Stimulated activated CD4-positive, alpha-beta T cell treated with anti-CD3 and anti-CD28 coated beads, TNF-alpha, amount 100 ng/mL, for 1 hour (primary cell): ENCODE measurements around the gene SH3TC2.

ENCODE experiments used
- DNase-seq, 3 donors: peaks; one replicate each; pipeline ENCODE4 v3.0.0-alpha.2; 2020; ENCODE audit warnings: low read depth in 3 of 3, low spot score in 1 of 3

SH3TC2 gene

GRCh38 chr5:149030392-149030791 lies 32.5 kb downstream of the SH3TC2 start:
- DNase-seq = no peak

- DNase-seq = no peak
Observed at GRCh38 chr5:149028984-149029383, 33.9 kb downstream of the SH3TC2 start.

- DNase-seq = no peak
Observed at GRCh38 chr5:149028161-149028560, 34.7 kb downstream of the SH3TC2 start.

DNA sequence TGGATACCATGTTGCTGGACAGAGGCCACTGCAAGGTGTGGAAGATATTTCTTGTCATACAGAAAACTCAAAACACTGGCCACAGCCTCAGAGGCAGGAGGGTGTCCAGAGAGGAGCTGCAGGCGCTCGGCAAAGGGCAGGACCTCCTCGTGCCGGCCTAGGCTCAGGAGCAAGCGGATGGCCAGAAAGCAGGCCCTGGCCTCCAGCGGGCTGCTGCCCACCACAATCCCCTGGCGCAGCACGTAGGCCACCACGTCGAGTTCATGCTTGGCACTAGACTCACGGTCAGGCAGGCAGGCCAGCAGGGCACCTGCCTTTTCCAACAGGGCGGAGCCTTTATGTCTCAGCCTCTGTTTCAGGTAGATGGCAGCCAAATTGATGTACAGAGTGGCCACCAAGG lies 35.2 kb downstream of the SH3TC2 start:
- no peak for DNase-seq

DNA sequence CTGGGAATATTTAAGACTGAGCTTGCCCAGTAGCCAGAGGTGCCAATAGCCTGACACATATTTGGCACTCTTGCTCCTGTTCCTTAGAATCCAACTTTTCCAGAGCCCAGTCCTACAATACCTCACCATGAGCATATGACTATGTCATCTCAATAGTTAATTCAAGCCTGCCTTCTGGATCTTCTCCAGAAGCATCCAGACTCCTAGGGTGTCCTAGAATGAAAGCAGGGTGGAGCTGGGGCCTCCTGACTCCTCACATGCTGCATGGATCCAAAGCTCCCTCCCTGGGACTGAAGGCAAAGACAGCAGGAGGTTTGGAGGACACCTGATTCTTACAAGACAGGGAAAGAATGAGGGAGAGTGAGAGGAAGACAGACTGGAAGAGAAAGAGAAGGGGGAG lies 37.9 kb downstream of the SH3TC2 start:
- no peak for DNase-seq

GRCh38 chr5:149024477-149024876 lies 38.4 kb downstream of the SH3TC2 start:
- DNase-seq = no peak

- no peak for DNase-seq
Observed at GRCh38 chr5:149022200-149022599, 40.7 kb downstream of the SH3TC2 start.

GRCh38 chr5:149019679-149020078 lies 43.2 kb downstream of the SH3TC2 start:
- DNase-seq = no peak

- no peak for DNase-seq
Observed at GRCh38 chr5:149018909-149019443, 43.9 kb downstream of the SH3TC2 start.

- DNase-seq = no peak
Observed at GRCh38 chr5:149017636-149018035, 45.2 kb downstream of the SH3TC2 start.

DNA sequence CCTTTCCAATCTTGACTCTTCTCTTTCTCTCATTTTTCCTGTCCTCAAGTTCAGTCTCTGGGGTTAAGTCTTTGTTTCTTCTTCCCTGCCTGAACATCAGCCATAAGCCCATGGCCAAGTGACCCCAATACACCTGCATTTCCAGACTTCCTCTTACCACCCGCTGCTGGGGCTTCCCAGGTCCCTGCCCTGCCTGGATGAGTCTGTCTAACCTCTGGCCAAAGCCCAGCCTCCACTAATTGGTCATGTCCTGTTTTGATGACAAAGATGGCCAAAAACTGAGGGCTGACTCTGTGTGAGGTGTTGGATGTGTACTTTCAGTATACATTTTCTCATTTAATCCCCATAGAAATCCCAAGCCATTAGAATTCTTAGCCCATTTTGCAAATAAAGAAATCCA lies 47.3 kb downstream of the SH3TC2 start:
- no peak for DNase-seq

- DNase-seq = no peak
Observed at GRCh38 chr5:149015126-149015525, 47.7 kb downstream of the SH3TC2 start.

DNA sequence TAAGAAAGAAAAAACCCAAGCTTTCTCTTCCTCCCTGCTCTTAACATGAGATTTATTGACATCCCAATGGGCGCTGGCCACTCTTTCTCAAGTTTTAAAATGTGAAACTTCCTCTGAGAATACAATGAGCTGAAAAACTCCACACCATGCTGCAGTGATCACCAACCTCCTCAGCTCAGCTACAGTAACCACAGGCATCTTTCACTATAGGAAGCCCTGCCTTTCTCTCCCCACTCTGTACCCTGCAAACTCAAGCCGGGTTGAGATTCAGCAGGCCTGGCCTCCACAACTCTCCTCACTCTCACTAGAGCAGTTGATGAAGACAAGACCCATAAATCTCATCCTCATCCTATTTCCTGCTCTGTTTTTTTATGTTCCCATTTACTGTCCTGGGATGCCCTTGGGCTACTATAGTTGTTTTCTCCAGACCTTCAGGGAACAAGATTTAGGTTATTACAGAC lies 48.3 kb downstream of the SH3TC2 start:
- no peak for DNase-seq

GRCh38 chr5:149013796-149014195 lies 49.1 kb downstream of the SH3TC2 start:
- no peak for DNase-seq

DNA sequence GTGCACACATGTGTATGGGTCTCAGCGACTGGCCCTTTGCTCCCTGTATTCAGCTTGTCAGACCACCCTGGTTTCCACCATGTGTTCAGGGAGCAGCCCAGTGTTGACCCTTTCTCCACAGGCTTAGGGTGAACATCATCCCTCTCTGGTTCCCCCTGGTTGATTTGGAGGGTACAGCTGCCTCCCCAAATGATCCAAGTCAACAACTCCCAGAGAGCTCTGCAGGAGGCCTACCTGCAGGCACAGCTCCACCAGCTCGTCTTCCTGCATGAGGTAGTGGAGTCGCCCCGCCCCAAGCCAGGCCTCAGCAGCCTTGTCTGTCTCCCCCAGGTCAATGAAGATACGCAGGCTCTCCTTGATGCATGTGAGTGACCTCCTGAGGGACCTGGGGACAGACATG lies 50.5 kb downstream of the SH3TC2 start:
- no peak for DNase-seq

DNA sequence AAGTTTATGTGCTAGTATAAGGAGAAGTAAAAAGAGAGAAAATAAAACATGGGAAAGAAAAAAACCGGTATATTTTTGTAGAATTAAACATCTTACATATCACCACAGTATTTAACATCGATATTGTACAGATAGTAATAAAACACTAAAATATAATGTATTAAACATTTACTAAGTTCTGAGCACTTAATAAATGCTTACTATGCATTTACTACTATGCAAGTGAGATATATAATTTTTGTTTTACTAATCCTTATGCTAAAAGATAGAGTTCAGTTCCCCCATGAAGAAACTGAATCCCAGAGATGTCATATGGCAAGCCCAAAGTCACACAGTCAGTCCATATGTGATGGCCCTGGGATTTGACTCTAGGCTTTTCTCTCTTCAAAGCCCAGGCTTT lies 51.1 kb downstream of the SH3TC2 start:
- DNase-seq = no peak

DNA sequence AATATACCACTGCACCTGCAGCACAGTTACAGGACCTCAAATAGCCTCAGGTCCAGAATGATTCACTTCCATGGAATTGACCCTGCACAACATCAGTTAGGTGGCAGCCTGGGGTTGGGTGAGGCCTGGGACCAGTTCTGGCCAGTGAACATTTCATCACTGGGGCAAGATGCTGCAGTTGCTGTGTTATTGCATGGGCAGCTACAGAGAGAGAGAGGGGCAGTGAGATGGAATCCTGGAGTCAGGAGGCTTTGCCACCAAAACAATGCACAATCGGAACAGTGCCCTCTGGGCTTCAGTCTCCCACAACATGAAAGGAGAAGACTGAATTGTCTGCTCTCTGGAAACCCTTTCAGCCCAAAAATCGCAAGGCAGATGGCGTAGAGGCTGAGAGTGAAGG lies 51.8 kb downstream of the SH3TC2 start:
- DNase-seq = no peak

DNA sequence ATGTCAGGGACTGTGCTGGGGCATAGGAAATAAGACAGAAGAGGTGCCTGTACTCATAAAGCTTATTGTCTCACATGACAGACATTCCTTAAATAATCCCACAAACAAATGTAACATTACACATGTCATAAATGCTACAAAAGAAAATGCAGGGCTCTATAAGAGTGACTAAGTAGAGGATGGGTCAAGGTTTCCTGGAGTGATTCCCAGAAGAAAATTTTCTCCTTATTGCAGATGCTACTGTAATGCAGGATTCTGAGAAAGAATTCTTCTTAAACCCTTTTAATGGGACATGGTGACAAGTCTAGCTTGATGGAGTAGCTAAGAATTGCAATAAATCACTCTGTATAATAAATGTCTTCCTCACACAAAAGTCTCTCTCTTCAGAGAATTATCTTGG lies 55.7 kb downstream of the SH3TC2 start:
- no peak for DNase-seq

DNA sequence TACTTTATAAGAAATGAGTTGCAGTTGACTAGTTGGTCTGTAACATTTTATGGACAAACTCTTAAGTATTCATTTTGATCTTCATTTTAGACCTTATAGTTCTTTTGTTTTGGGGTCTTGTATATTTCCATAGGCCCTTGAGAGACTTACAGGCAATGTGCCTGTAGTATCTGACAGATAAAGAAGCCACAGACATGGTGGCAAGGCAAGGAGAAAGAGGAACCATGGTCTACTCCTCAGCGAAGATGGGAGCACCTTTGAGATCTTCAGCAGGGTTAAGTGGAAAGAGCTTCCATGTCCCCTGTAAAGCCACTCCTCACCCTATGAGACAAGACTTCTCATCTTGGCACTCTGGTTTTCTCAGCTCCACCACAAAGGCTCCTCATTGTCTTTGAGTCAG lies 56.4 kb downstream of the SH3TC2 start:
- DNase-seq = no peak

DNA sequence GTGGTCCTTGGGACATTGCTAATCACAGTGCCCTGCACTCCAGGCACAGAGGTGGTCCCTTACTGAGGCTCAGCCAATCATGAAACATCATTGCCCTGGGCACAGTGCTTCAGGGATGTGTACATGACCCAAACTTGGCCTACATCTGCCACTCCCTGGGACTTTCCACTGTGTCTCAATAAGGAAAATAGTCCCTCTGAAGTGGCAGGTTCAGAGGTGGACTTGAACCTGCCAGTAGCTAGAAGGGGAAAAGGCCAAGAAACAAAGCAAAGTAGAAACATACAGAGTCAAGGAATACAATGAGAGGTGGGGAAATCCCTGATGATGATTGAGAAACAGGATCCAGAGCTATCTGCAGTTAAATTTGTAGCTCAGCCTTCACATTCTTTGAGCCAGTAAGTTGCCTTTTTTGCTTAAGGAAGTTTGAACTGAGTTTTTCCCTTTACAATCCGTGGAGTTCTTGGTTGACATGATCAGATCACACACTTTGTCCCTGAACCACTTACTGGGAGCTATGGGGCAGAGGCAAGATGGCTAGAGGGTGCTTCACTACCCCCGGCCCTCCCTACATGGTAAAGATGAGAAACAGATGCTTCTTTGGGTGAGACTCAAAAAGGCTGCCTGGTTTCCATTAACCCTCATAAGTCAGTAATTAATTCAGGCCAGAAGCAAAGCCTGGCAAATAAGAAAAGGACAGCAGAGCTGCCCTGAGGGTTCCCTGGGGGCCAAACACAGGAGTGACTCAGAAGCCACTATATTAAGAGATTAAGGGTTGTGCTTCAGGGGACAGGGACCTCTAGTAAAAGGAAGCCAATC lies 57.6 kb downstream of the SH3TC2 start:
- no peak for DNase-seq

- no peak for DNase-seq
Observed at GRCh38 chr5:149004559-149004958, 58.3 kb downstream of the SH3TC2 start.

DNA sequence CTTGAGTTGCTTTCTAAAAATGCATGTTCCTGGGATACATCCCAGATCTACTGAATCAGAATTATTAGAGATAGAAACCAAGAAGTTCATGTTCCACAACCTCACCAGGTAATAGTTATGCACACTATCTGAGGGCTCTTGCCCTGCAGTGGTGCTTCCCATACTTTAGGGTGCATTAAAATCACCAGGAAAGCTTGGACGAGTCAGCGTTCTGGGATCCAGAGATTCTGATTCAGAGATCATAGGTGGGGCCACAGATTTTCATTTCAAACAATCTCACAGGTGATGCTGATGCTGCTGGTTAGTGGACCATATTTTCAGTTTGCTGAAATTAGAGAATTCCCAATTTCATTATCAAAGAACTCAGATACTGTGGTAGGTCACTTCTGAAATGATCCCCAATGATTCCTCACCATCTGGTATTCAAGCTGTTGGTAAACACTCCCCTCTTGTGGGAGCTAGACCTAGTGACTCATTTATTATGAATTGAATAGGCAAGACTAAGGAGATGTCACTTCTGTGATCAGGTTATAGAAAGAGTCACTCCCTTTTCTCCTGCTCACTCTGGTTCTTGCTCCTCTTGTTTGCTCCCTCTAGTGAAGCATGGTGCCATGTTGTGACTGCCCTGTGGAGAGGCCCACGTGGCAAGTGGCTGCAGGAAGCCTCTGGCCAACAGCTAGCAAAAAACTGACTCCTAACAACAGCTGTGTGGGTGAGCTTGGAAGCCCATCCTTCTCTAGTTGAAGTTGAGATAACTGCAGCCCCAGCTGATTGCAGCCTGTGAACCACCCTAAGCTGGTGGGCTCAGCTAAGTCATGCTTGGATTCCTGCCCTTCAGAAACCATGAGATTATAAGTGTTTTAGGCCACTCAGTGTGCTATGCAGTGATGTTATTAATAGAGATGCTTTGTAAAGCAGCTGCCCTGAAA lies 59.8 kb downstream of the SH3TC2 start:
- no peak for DNase-seq
